NOMO-1 (cell line): ENCODE measurements around the gene PRB4.
"Not testable (repeated sequence)": the region's sequence is repeated elsewhere in the genome, so short reads cannot be mapped to it uniquely, and the experiment has no call there.

Experiments used
- DNase-seq, 2 experiments: peaks; one replicate each; lab custom pipeline; 2025; ENCODE audit not compliant: unreplicated experiment in 2 of 2; lab: John Stamatoyannopoulos, UW

PRB4 gene

DNA sequence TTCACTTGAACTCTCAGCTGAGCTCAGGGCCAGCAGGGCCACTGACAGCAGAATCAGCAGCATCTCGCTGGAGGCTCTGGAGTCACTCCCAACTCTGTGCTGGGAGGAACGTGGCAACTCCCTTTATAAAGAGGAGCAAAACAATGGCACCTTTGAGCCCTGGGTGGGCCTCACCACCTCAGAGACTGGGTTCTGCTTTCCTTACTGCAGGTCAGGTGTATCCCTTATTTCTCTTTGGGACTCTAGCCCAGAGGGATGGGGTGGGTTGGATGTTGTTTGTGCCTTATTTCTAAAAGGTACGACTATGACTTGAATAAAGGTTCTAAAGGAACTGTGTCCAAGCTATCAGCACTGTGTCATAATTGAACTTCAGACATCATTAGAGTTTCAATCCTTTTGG is at the start of gene PRB4:
PRB4 (minus strand) TSS at position 101 of the 400 bp plus-strand sequence; CDS start at position 63, 38 bp downstream.
- DNase-seq = no peak

DNA sequence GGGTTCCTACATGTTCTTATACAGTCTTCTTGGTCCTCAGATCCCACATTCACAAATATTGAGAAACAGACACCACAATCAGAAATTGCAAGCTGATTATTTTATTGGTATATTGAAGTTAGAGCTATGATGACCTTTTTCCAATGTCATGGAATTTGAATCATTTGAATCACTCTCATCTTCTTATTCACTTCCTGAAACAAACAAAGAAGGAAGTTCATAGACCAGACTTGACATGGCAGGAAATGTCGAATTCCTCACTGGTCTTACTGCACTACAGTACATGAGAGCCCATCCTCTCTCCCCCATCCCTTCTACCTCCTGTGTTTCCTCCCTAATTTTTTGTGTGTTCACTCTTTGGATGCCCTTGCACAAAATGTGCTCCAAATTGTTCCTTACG is 41.5 kb upstream of the PRB4 start:
- DNase-seq = not testable (repeated sequence)

DNA sequence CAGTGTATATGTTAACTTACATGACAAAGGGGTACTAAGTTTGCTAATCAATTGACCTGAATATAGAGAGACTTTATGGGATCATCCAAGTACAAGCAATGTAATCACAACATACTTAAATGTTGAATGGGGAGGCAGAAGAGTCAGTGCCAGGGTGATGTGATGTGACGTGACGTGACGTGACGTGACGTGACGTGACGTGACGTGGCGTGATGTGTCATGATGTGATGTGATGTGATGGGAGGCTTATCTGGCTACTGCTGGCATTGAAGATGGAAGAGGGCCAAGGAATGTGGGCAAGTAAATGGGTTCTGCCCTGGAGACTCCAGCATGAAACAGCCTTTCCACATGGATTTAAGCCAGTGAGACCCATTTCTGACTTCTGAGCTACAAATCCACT is 38.2 kb upstream of the PRB4 start:
- DNase-seq = no peak

DNA sequence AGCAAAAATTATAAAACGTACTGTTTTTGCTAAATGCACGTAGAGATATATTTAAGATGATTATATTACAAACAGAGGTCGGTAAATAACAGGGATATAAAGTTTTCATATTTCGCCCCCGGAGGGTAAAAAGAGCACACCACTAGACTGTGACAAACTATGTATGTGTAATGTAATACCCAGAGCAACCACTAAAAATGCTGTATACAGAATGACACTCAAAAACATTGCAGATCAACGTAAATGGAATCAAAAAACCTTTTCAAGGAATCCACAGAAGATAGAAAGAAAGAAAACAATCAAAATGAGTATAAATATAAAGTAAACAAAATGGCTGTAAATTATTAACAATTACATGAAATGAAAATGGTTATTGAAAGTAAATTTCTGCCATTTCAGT is 37.6 kb upstream of the PRB4 start:
- DNase-seq = no peak

DNA sequence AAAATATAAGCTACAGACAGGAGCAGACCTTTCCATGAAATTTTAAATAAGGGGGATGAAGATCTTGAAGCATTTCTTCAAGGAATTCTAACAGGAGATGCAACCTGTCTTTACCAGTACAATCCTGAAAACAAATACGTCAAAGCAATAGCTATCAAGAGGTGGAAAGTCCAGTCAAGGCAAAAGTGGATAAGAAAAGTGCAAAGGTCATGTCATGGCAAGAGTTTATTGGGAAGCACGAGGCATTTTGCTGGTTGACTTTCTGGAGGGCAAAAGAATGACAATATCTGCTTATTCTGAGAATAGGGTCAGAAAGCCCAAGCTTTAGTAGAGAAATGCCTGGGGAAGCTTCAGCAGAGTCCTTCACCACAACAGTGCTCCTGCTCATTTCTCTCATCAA is 34.3 kb upstream of the PRB4 start:
- no peak for DNase-seq

DNA sequence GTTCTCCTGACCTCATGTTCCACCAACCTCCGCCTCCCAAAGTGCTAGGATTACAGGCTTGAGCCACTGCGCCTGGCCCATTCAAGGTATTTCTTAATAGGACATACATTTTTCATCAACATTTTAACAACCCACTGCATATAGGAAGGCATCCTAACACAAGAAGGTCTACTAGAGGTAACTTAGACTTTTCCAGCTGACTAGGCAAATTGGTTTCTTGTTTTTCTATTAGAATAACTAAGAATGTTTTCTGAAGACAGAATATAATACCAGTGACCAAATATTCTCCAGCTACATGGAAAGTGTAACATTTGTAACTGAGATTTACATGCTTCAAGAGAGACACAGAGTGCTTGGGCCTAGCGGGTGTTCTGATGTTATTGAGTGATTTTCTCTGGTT is 14.2 kb upstream of the PRB4 start:
- no peak for DNase-seq

DNA sequence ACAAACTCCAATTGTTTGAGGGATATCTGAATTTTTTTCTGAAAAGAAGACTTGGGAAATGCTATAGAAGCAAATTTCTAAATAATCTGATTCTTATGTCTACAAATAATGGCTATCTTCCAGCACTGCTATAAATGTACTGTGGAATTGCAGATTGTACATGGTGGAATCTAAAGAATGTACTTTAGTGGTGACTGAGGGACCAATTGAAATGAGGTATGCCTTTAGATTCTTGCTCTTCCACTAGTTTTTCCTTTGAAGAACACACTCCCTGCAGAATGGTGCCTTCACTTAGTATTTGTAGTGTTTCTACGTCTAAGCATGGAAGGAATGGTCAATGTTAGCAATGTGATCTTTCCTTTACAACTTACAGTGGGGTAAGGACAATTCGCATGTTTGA is 11.7 kb upstream of the PRB4 start:
- DNase-seq = no peak

DNA sequence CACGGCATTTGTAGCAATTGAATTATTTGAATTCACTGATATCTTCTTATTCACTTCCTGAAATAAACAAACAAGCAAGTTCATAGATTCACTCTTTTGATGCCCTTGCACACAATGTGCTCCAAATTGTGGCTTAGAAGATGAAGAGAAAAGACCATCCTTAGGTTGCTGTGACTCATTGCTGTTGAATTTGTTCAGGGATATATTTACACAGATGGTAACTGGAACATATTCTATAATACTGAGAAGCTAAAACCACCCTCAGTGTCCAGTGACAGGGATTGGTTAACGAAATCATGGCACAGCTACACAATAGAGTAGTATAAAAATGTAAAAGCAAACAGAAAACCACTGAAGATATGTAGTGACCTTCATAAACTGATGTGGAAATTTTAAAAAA is 3.1 kb downstream of the PRB4 start:
- no peak for DNase-seq

DNA sequence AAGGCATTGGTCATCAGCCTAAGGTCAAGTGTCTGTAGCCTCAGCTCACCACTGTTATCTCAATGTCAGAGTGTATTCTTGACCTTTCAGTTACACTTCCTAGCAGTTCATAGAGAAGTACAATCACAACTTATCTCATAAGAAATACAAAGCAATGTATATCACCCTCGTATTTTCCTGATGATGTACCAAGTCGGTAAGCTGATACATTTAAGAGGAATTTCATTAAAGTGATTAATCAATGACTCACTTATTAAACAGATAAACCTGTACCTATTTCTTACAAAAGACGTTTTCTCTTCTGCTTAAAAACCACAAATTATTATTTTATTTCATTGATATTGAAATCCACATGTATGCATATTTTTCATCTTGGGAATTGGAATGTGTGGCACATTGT is 36.8 kb downstream of the PRB4 start:
- DNase-seq = no peak

DNA sequence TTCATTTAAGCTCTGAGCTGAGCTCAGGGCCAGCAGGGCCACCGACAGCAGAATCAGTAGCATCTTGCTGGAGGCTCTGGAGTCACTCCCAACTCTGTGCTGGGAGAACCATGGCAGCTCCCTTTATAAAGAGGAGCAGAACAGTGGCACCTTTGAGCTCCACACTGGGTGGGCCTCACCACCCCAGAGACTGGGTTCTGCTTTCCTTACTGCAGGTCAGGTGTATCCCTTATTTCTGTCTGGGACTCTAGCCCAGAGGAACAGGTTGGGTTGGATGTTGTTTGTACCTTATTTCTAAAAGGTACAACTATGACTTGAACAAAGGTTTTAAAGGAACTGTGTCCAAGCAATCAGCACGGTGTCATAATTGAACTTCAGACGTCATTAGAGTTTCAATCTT is 40.6 kb downstream of the PRB4 start, which contains the start of gene PRB3:
PRB3 (minus strand) TSS at position 101 of the 400 bp plus-strand sequence; CDS start at position 63, 38 bp downstream.
- no peak for DNase-seq

DNA sequence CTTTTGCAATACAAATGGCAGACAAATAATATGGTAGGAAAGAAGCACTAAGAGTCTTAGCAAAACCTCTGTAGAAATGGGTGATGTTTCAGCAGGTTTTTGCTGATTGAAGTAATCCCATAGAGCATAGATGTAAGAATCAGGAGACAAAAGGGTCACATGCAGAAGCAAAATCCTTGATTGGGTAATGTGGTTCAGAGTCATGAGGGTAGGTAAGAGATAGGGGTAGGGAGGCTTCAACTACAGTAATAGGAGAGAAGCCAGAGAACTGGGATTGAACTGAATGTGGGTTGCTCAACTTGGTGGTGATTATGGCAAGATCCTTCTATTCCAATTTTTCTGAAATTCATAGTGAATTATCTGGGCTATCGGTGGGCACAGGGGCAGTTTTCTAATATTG is 45.7 kb downstream of the PRB4 start:
- DNase-seq = no peak
